Measurements from ENCODE around the gene ANKRD29. TPM values are rescaled to one million over a fixed set of nuclear protein-coding genes. Genes with fewer than 3 reads are reported as not detected.

The ANKRD29 gene
- total RNA-seq, 1 donor from 2014 or later: 72.0 TPM

GRCh38 chr18:23648940-23649607 lies 13.6 kb downstream of the ANKRD29 start:
- no peak for ATAC-seq

GRCh38 chr18:23648456-23648855 lies 14.3 kb downstream of the ANKRD29 start:
- DNase-seq: no peak
- TF ChIP-seq CTCF (IDR thresholded peaks at IDR 0.05): no peak
- ATAC-seq: no peak
- intact Hi-C loops (cut with DNase I): no loop called here
- no peaks in the 10 kb centered on the region for H3K36me3 ChIP-seq
- H3K4me3 ChIP-seq: no peak overlapping the region
- no peak overlapping the region for H3K27ac ChIP-seq
- H3K9me3 ChIP-seq: no peaks in the 10 kb centered on the region
- H3K4me1 ChIP-seq: peaks cover 8% of the 10 kb centered on the region
- H3K27me3 ChIP-seq: no peaks in the 10 kb centered on the region

More at GRCh38 chr18:23648940-23649607, 13.6 kb downstream of the ANKRD29 start:
- no peaks in the 10 kb centered on the region for H3K27me3 ChIP-seq
- intact Hi-C loops (cut with DNase I): no loop called here
- no peak for DNase-seq
- no peaks in the 10 kb centered on the region for H3K9me3 ChIP-seq
- H3K27ac ChIP-seq: peak overlapping the region; percentile 58
- no peaks in the 10 kb centered on the region for H3K36me3 ChIP-seq
- TF ChIP-seq CTCF (IDR thresholded peaks at IDR 0.05): no peak
- H3K4me3 ChIP-seq: no peak overlapping the region
- peaks cover 8% of the 10 kb centered on the region for H3K4me1 ChIP-seq

GRCh38 chr18:23646282-23646681 lies 16.4 kb downstream of the ANKRD29 start:
- DNase-seq (no peak), ATAC-seq (no peak)
- peaks cover 3% of the 10 kb centered on the region for H3K4me1 ChIP-seq
- H3K27me3 ChIP-seq: no peaks in the 10 kb centered on the region
- no peaks in the 10 kb centered on the region for H3K36me3 ChIP-seq
- H3K9me3 ChIP-seq: no peaks in the 10 kb centered on the region
- H3K27ac ChIP-seq: no peak overlapping the region
- TF ChIP-seq CTCF (IDR thresholded peaks at IDR 0.05): no peak
- no peak overlapping the region for H3K4me3 ChIP-seq
- intact Hi-C loops (cut with DNase I): no loop called here

GRCh38 chr18:23645568-23646175 lies 17.0 kb downstream of the ANKRD29 start:
- no peaks in the 10 kb centered on the region for H3K9me3 ChIP-seq
- H3K36me3 ChIP-seq: no peaks in the 10 kb centered on the region
- no peak for DNase-seq
- peaks cover 3% of the 10 kb centered on the region for H3K4me1 ChIP-seq
- ATAC-seq: no peak
- TF ChIP-seq CTCF (IDR thresholded peaks at IDR 0.05): no peak
- H3K4me3 ChIP-seq: no peak overlapping the region
- intact Hi-C loops (cut with DNase I): no loop called here
- H3K27me3 ChIP-seq: no peaks in the 10 kb centered on the region
- H3K27ac ChIP-seq: no peak overlapping the region

GRCh38 chr18:23643815-23644490 lies 18.8 kb downstream of the ANKRD29 start:
- Histone ChIP-seq H3K4me1 (no peaks in the 10 kb centered on the region), H3K9me3 (no peaks in the 10 kb centered on the region), H3K4me3 (no peak overlapping the region), H3K36me3 (no peaks in the 10 kb centered on the region), H3K27ac (no peak overlapping the region), H3K27me3 (no peaks in the 10 kb centered on the region)
- intact Hi-C loops (cut with DNase I): no loop called here
- ATAC-seq (no peak), DNase-seq (no peak)
- no peak for TF ChIP-seq CTCF (IDR thresholded peaks at IDR 0.05)

Data from upper lobe of right lung (tissue), 1 donor.